AG08395 (cell line): Measurements from ENCODE around the gene PATL2.
"Not testable (repeated sequence)": the region's sequence is repeated elsewhere in the genome, so short reads cannot be mapped to it uniquely, and the experiment has no call there.

Experiments used
- DNase-seq: peaks from one replicate; pipeline ENCODE4 v3.0.0; 2012; ENCODE audit warnings: mixed read lengths, low spot score

Gene PATL2

GRCh38 chr15:44647036-44647435 is 64.1 kb downstream of the PATL2 start:
- DNase-seq: no peak

- DNase-seq: no peak
Measured at GRCh38 chr15:44646460-44646859, 64.7 kb downstream of the PATL2 start.

- no peak for DNase-seq
Measured at GRCh38 chr15:44641651-44642050, 69.5 kb downstream of the PATL2 start.

GRCh38 chr15:44636976-44637375 is 74.1 kb downstream of the PATL2 start:
- DNase-seq: no peak

GRCh38 chr15:44633603-44634002 is 77.5 kb downstream of the PATL2 start:
- peak; percentile 6 for DNase-seq

DNA sequence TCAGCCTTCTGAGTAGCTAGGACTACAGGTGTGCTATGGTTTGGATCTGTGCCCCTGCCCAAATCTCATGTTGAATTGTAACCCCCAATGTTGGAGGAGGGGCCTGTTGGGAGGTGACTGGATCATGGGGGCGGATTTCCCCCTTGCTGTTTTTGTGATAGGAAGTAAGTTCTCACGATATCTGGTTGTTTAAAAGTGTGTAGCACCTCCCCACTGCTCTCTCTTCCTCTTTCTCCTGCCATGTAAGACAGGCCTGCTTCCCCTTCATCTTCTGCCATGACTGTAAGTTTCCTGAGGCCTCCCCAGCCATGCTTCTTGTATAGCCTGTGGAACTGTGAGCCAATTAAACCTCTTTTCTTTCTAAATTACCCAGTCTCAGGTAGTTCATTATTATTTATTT is 85.8 kb downstream of the PATL2 start:
- DNase-seq: not testable (repeated sequence)

DNA sequence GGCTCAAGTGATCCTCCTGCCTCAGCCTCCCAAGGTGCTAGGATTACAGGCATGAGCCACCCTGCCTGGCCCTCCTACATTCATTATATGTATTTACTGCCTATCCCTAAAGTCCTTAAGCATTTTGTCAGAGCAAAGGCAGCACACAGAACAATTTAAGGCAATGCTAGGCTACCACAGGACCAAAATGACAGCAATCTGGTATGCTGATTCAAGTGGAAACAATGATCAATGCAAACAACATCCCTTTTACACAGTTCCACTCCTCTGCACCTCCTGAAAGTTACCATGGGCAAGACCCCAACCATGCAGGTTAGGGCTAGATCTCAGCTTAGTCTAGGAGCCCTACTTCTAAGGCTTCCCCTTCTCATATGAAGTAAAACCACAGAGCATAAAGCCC is 87.9 kb downstream of the PATL2 start:
- DNase-seq: no peak

DNA sequence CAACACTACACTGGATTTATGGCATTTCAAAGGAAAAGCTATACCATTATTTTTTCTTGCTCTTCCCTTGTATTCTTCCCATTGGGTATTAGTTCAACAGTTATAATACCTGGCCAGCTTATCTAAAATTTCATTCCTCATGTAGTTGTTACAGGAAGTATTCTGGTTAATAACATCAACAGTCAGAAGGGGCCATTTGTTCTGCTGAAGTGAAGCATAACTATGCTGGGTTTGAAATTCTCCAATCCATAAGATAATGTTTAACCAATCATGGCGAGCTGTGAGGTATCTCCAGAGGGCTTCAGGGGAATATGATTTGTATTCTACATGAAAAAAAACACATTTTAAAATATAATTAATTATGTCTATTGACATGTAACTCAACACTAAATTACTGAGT is 91.0 kb downstream of the PATL2 start:
- no peak for DNase-seq

DNA sequence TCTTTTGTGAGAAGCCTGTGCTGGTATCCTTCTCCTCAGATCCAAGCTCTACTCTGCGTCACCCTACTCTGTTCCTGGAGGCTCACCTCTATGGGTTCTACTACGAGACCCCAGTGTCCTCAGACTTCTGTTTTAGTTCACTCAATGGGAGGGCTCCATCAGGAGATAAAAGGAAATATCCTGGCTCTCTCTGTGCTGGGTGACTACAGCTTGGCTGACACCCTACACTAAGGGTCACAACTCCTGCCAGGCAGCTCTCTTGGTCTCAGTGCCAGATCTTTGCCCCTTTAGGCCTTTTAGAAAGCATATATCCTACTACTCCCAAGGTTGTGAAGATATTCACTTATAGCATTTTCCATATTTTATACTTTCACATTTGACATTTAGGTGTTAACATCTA is 94.1 kb downstream of the PATL2 start:
- DNase-seq: no peak
